Colon (tissue), 2 donors: ENCODE data around the gene ASXL1.

Experiments
- FAIRE-seq: peaks from 2 replicates; lab custom pipeline; 2012; peaks lifted over from hg19 to GRCh38; lab: Jason Lieb, UNC
- donor health status: control.
- donor health status: control.

The ASXL1 gene

DNA sequence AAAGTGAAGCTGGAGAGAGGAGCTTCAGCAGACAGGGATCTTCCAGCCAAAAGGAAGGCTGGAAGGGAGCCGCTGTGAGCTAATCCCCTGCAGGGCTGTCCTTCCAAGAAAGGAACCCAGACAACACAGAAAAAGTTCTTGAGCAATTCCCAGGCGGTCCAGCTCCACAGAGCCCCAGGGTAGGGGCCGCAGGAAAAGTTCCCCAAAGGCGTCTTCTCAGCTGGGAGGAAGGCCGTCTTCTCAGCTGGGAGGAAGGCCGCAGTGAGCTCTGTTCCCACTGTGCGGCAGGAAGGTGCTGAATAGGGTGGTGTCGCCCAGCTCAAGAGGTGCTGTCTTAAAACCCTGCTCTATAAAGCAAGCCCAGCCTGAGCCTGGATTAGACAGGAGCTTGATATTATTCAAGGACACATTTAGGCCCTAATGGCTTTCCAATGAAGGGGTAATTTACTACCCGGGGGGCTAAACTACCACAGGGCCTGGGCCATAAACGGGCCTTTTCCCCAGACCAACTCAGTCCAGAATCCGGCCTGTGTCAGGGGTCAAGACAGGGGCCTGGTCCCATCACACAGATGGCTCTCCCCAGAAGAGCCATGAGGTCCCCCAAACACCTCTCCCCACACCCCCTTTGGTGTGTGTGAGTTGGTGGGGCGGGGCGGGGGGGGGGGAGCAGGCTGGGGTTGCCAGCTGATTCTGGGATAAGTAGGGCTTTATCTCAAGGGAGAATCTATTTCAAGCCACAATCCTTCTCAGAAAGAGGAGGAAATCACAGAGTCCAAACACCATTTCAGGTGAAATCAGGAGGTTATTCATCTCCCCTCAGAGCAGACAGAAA lies 123.4 kb downstream of the ASXL1 start:
- no peak for FAIRE-seq

DNA sequence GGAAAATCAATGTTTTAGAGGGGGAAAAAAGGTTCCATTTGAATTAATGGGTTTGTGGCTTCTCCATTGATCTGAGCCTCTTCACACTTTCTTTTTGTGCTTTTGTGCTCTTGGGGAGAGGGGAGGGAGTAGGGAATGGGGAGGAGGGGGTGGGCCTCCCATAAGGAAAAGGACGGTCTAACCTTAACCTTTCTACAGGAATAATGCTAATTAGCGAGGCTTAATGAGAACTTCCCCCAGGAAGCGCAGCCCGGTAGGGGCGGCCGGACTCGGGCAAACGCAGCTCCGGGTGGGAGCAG lies 124.0 kb downstream of the ASXL1 start:
- FAIRE-seq, result no peak

DNA sequence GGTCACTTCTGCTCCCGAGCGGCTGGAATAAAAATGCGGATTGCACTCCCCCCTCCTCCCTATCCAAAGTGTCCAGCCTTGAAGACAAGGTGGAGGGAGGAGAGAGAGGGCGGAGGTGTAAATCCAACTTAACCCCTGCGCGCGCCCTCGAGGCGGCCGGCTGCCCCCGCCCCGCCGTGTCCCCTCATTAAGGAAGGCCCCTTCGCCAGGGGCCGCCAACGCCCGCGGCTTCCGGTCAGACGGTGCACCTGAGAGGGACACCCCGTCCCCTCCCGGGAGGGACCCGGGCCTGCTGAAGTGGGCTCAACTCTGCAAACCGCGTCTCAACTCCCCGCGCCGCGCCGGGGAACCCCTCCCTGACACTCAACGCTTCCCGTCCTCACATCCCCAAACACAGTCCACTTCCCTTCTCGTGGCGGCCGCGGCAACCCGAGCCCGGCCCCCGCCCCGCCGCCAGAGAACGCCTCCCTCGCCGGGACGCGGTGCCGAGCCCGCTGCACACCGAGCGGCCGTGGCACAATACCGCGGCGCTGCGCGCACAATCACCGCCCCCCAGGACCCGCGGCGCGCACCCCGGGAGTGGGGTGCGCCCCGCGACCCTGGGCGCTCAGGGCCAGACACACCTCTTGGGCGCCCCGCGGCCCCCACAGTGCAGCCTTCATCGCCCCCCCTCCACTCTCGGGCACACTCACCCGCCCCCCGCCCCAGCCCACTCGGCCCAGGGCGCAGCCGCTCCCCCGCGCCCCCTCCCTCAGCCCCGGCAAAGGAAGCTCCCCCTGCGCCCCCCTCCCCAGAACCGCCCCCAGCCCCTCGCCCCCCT lies 124.5 kb downstream of the ASXL1 start:
- no peak for FAIRE-seq

DNA sequence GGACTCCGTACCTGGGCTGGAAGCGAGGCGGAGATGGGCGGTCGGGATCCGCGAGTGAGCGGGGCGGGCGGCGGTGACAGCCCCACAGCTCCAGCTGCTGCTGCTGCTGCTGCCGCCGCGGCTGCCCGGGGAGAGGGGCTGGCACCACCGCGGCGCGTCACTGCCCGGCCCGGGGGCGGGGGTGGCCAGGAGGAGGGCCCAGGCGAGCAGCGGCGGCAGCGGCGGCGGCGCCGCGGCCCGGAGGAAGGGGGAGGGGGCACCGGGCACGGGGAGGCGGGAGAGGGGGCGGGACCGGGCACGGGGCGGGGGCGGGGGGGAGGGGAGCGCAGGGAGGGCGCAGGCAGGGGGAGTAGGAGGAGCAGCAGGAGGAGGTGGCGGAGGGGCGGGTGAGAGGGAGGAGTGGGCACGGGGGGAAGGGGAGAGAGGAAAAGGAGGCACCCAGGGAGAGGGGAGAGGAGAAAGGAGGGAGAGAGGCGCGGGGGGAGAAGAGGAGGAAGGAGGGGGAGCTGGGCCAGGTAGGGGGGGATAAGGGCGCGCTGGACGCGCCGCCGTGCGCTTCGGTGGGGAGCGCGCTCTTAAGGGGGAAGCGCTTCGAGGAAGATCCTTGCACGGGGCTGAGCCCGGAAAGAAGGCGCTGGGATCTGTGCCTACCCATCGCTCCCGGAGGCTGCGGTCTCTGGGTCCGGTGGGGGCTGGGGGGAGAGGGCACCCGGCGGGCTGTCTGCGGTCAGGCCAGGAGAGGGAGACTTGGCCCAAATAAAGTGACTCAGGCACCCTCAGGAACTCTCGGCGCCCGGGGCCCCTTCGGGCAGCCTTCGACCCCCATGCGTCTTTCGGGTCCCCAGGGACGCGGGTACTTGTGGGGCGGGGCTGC lies 125.5 kb downstream of the ASXL1 start:
- FAIRE-seq, result no peak

DNA sequence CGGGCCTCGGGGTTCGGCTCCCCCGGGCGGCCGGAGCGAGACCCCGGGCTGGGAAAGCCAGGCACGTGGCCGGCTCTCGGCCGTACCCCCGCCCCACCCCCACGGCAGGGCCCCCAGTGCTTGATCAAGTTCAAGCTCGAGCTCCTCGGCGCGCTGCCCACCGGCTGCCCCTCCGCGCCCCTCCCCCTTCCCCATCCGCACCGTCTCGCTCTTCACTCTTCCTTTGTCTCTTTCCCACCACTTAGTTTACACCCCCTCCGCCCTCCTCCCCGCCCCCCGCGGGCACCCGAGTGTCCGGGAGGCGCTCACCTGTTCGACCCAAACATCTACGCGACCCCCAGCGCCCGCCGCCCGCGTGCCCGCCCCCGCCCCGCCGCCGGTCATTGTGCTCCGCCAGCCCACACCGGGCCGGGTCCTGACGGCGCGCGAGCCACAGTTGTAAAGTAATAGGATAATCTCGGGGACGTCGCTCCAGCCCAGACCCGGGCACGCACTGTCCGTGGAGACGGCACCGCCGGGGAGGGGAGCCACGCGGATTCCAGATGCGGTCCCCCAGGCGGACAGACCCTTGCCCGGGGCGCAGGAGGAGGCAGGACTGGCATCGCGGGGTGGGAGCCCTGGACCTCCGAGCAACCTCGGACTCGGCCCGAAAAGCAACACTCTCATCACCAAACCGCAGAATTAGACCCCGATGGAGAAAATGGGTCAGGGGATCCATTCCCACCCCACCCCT lies 126.3 kb downstream of the ASXL1 start:
- FAIRE-seq, result no peak

DNA sequence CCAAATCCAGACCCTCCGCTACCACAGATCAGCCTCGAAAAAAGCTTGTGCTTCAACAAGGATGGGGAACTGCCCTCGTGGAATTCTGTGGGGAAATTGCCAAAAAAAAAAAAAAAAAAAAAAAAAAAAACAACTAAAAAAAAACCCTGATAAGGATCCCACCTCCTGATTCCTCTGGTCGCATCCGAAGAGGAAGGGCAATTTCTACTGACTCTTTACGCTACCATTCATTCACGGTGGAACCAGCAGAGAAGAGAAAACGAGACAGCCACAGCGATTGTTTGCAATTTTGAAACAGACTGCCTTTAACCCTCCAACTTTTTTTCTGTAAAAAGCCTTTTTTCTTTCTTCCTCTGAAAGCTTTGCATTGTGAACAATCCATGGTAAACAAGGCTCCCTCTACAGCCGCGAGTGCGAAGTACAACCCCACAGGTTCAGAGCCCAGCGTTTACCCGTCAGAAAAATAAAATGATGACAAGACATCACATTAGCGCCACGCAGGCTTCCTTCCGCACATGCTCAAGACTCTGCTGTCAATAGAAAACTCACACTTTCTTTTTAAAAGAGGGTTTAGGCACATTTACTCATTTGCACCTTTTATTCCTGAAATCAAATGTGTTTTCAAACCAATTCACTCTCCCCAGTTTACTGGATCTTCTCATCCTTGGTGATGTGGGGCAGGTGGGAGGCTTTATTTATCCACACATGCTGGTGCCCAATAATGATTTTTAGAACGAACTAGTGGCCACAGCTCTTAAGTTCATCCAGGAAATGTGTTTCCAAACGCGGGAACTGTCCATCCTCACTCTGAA lies 127.0 kb downstream of the ASXL1 start:
- no peak for FAIRE-seq

DNA sequence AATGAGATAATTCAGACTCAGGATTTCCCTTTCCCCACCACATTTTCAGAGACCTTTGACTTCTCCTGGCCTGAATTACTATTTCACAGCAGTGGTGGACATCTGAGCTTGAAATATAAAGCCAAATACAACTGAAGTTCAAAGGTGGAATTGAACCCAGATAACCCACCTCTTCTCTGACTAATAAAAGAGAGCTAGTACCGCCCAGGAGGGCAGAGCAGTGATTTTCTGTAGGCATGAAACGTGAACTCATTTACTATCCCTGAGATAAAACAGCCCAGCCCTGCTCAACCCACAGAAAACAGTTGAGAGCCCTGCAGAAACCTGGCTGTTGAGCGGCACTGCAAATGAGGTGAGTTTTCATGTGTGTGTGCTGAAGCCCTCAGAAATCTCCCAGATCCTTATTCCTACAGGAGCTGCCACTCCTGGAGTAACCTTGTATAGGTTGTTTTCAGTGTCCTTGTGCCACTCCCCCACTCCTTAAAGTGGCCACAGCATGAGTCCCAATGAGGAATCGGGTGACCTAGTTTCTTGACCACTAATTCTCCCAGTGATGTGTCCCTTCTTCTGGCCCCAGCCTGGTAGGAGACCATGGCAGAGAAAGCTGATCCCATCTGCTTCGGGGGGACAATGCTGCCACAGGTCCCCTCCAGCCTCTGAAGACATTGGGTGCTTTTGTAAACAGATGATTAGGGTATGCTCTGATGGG lies 127.8 kb downstream of the ASXL1 start:
- no peak for FAIRE-seq

DNA sequence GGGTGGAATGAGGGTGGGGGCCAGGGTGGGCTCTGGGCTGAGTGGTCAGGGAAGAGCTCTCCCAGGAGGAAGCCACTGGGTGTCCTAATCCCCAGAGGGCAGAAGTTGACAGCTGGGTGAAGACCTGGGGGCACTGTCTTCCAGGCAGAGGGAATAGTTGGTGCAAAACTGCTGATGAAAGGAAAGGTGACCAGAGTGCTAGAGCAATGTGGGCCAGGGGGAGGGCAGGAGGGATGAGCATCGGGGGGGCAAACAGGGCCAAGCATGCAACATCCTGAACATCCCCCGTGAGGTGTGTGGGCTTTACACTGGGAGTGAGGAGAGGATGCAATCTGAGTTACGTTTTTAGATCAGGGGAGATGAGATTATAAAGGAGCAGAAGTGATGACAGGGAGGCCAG lies 129.2 kb downstream of the ASXL1 start:
- FAIRE-seq, result no peak

DNA sequence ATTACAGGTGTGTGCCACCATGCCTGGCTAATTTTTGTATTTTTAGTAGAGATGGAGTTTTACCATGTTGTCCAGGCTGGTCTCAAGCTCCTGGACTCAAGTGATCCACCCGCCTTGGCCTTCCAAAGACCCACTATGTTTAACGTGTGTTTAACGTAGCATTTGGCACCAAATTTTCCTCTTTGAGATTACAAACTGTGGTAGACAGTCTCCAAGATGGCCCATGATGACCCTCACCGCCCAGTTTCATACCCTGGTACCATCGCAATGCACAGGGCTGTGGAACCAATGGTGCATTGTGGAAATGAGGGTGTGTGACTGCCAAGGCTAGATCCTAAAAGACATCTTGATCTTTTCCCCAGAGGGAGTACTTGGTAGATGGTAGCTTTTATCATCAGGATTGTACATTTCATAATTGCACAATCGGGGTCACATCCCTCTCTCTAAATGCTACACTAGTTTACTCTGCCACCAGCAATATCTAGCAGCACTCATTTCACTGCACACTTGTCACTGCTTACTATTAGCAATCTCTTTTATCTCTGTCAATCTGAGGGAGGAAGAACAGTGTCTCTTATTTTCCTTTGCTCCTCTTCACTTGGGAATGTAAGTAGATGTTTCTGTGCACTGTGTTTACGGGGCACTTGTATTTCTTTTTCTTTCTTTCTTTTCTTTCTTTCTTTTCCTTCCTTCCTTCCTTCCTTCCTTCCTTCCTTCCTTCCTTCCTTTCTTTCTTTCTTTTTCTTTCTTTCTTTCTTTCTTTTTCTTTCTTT lies 130.1 kb downstream of the ASXL1 start:
- FAIRE-seq, result no peak
